SK-N-SH (cell line): ENCODE results near the gene ADAP1. TPM values are rescaled to one million over a fixed set of nuclear protein-coding genes. Genes with fewer than 3 reads are reported as not detected.

Experiments
- CTCF ChIA-PET: fragments of 300-600, 350-600 bp; formaldehyde crosslinking; extraction: SDS; loops from one replicate; lab custom pipeline; 2021; lab: Yijun Ruan, JAX
- POLR2A ChIA-PET: fragments of 350-600 bp; sonication (Branson Sonifier 250); formaldehyde crosslinking; extraction: SDS; loops from one replicate; lab custom pipeline; 2020; ENCODE audit warnings: antibody characterized with exemption, inconsistent platforms; lab: Yijun Ruan, JAX
- DNase-seq: peaks from one replicate; pipeline ENCODE4 v3.0.0; 2012
- H2AFZ ChIP-seq: fragments of 200-600 bp; sonication (generic); 2 replicates; pipeline ENCODE4 v1.8.1; 2016; ENCODE audit warnings: antibody characterized with exemption, mild to moderate bottlenecking, low read depth
- H3F3A ChIP-seq: fragments of 200-600 bp; sonication (generic); replicated peaks from 2 replicates; pipeline ENCODE3; 2016; ENCODE audit warnings: antibody characterized with exemption, mild to moderate bottlenecking; ENCODE audit not compliant: insufficient read depth
- H3K27ac ChIP-seq, 2 experiments: fragments of 200-500 bp in 1 of 2; fragments of 200-600 bp in 1 of 2; sonication (Bioruptor generic) in 1 of 2; sonication (generic), shearing (Covaris generic) in 1 of 2; 2 replicates each; pipeline versions ENCODE4 v1.5.1 to v1.6.1; 2014 to 2016; ENCODE audit warnings: low read depth in 2 of 2, inconsistent platforms in 1 of 2, low read length in 1 of 2, mild to moderate bottlenecking in 1 of 2, mixed read lengths in 1 of 2
- H3K27me3 ChIP-seq: fragments of 200-600 bp; sonication (generic), shearing (Covaris generic); 2 replicates; pipeline ENCODE4 v1.6.1; 2016; ENCODE audit warnings: mixed run types; ENCODE audit not compliant: insufficient read depth
- H3K36me3 ChIP-seq, 2 experiments: fragments of 200-500 bp in 1 of 2; fragments of 200-600 bp in 1 of 2; sonication (Bioruptor generic) in 1 of 2; sonication (generic) in 1 of 2; replicated peaks in 1 of 2; 2 replicates each; pipeline versions ENCODE3 to v1.5.1; 2014 to 2016; ENCODE audit warnings: low read length in 1 of 2, mild to moderate bottlenecking in 1 of 2; ENCODE audit not compliant: insufficient read depth in 2 of 2, control insufficient read depth in 1 of 2
- H3K4me1 ChIP-seq, 2 experiments: fragments of 200-500 bp in 1 of 2; fragments of 200-600 bp in 1 of 2; sonication (Bioruptor generic) in 1 of 2; sonication (generic), shearing (Covaris generic) in 1 of 2; 2 replicates each; pipeline versions ENCODE4 v1.5.1 to v1.6.1; 2014 to 2016; ENCODE audit warnings: low read depth in 1 of 2, low read length in 1 of 2, mixed run types in 1 of 2; ENCODE audit not compliant: insufficient read depth in 2 of 2, control insufficient read depth in 1 of 2
- H3K4me2 ChIP-seq: fragments of 200-600 bp; sonication (generic), shearing (Covaris generic); 2 replicates; pipeline ENCODE4 v1.6.1; 2017; ENCODE audit warnings: mixed run types
- H3K4me3 ChIP-seq, 2 experiments: fragments of 200-500 bp in 1 of 2; fragments of 200-600 bp in 1 of 2; sonication (Bioruptor generic) in 1 of 2; sonication (generic), shearing (Covaris generic) in 1 of 2; 2 replicates each; pipeline versions ENCODE4 v1.5.1 to v1.8.1; 2014 to 2016; ENCODE audit warnings: low read depth in 2 of 2, inconsistent platforms in 1 of 2, low read length in 1 of 2, mild to moderate bottlenecking in 1 of 2, mixed read lengths in 1 of 2, moderate library complexity in 1 of 2
- H3K79me2 ChIP-seq: fragments of 200-600 bp; sonication (generic); 2 replicates; pipeline ENCODE4 v1.8.1; 2017; ENCODE audit warnings: mild to moderate bottlenecking; ENCODE audit not compliant: insufficient read depth
- H3K9ac ChIP-seq: fragments of 200-600 bp; sonication (generic); 2 replicates; pipeline ENCODE4 v1.6.1; 2017; ENCODE audit warnings: mixed run types
- H3K9me2 ChIP-seq: fragments of 200-600 bp; sonication (generic); 2 replicates; pipeline ENCODE4 v1.6.1; 2017; ENCODE audit warnings: mixed run types
- H3K9me3 ChIP-seq: fragments of 200-600 bp; sonication (generic); 2 replicates; pipeline ENCODE4 v1.6.1; 2017; ENCODE audit warnings: mixed run types, mild to moderate bottlenecking, moderate library complexity
- H4K20me1 ChIP-seq: fragments of 200-600 bp; sonication (generic); 2 replicates; pipeline ENCODE4 v1.6.1; 2017; ENCODE audit warnings: mild to moderate bottlenecking, mixed run types; ENCODE audit not compliant: insufficient read depth
- CHD2 ChIP-seq: fragments of 150-350 bp; IDR thresholded peaks from 2 replicates; pipeline ENCODE4 v1.6.1; 2018; ENCODE audit warnings: low read length; ENCODE audit not compliant: partially characterized antibody
- ELF1 ChIP-seq: IDR thresholded peaks from 2 replicates; pipeline ENCODE4 v1.4.0; 2012
- EZH2phosphoT487 ChIP-seq: fragments of 200-600 bp; sonication (generic); IDR thresholded peaks from 2 replicates; pipeline ENCODE4 v1.6.1; 2017; ENCODE audit warnings: low read depth, mixed run types, mild to moderate bottlenecking, antibody characterized with exemption, moderate library complexity, borderline replicate concordance
- FOSL2 ChIP-seq: IDR thresholded peaks from 2 replicates; pipeline ENCODE4 v1.4.0; 2012; ENCODE audit warnings: low read depth, mild to moderate bottlenecking, moderate library complexity, borderline replicate concordance
- FOXJ3 ChIP-seq: sonication (generic); formaldehyde crosslinking; IDR thresholded peaks from 2 replicates; pipeline ENCODE4 v1.5.1; 2020; ENCODE audit warnings: mild to moderate bottlenecking, missing genetic modification reagents
- FOXM1 ChIP-seq: IDR thresholded peaks from 2 replicates; pipeline ENCODE4 v1.4.0; 2012; ENCODE audit warnings: low read depth, mild to moderate bottlenecking
- IRF3 ChIP-seq: fragments of 150-350 bp; IDR thresholded peaks from 2 replicates; pipeline ENCODE4 v1.6.1; 2016; ENCODE audit warnings: mild to moderate bottlenecking, low read depth, low read length
- JUND ChIP-seq: IDR thresholded peaks from 2 replicates; pipeline ENCODE4 v1.4.0; 2012
- NFIC ChIP-seq: IDR thresholded peaks from 2 replicates; pipeline ENCODE4 v1.4.0; 2012; ENCODE audit warnings: borderline replicate concordance
- PBX3 ChIP-seq: IDR thresholded peaks from 2 replicates; pipeline ENCODE4; 2012
- RXRA ChIP-seq: IDR thresholded peaks from 2 replicates; pipeline ENCODE4 v1.4.0; 2012; ENCODE audit warnings: low read depth, mild to moderate bottlenecking, borderline replicate concordance
- TAF1 ChIP-seq: IDR thresholded peaks from 2 replicates; pipeline ENCODE4 v1.6.1; 2012; ENCODE audit warnings: low read depth, mild to moderate bottlenecking, low read length, moderate library complexity, borderline replicate concordance
- TCF12 ChIP-seq: IDR thresholded peaks from 2 replicates; pipeline ENCODE4 v1.4.0; 2012
- USF2 ChIP-seq: fragments of 150-350 bp; IDR thresholded peaks from 2 replicates; pipeline ENCODE4 v1.6.1; 2017; ENCODE audit warnings: antibody characterized with exemption, low read length, low read depth, borderline replicate concordance
- YY1 ChIP-seq: IDR thresholded peaks from 2 replicates; pipeline ENCODE4 v1.4.0; 2012; ENCODE audit warnings: low read depth, mild to moderate bottlenecking
- ZBTB33 ChIP-seq: IDR thresholded peaks from 2 replicates; pipeline ENCODE4 v1.4.0; 2012; ENCODE audit warnings: low read depth, borderline replicate concordance
- WGBS: methylation state at CpG from one replicate; pipeline ENCODE4 v1.1.6; 2017; ENCODE audit warnings: low lambda C conversion rate; 5-methylcytosine and 5-hydroxymethylcytosine counted together
- polyA plus RNA-seq, 3 experiments: library from polyadenylated mRNA; depleted of rRNA; stranded (reverse); fragments of >200 nt; gene quantifications; 2 replicates each; pipeline ENCODE4 v1.2.3, GENCODE V29; 2012

The ADAP1 gene
- polyA plus RNA-seq, 1 of the 3 experiments (the other 2 are of a cell fraction): 3.2 TPM

- Histone ChIP-seq H3K36me3 (no peaks in the 10 kb centered on the region), H3K9me2 (no peaks in the 10 kb centered on the region), H3K9me3 (no peaks in the 10 kb centered on the region), H3K79me2 (no peaks in the 10 kb centered on the region), H3F3A (no peaks in the 10 kb centered on the region), H2AFZ (no peak overlapping the region), H4K20me1 (no peaks in the 10 kb centered on the region), H3K27me3 (no peaks in the 10 kb centered on the region), H3K27ac (no peak overlapping the region), H3K4me2 (no peak overlapping the region), H3K4me3 (no peak overlapping the region), H3K4me1 (peaks cover 0 to 5% of the 10 kb centered on the region in 2 experiments; a peak in 1 of 4 replicates), H3K9ac (no peak overlapping the region)
- DNase-seq: no peak
- ChIA-PET POLR2A (no interaction called here), CTCF (interaction anchor here (1.6 to 4.0 kb wide), 3 partner anchors 13 to 42 kb away, joined by 4 to 28 read pairs (median 4); partner anchors contain the start of gene ADAP1)
- TF ChIP-seq FOXM1: no peak
- no peak for TF ChIP-seq TCF12
- no peak for TF ChIP-seq NFIC
- no peak for TF ChIP-seq FOXJ3
- TF ChIP-seq USF2: no peak
- no peak for TF ChIP-seq RXRA
- TF ChIP-seq YY1: no peak
- no peak for TF ChIP-seq FOSL2
- no peak for TF ChIP-seq CHD2
- no peak for TF ChIP-seq ELF1
- 81% methylated on average over 25 of the region's 29 CpGs for WGBS
Measured at GRCh38 chr7:922334-923107, 32.0 kb downstream of the ADAP1 start.

GRCh38 chr7:921581-922333, 32.7 kb downstream of the ADAP1 start:
- H3K4me1 ChIP-seq: peaks cover 2 to 5% of the 10 kb centered on the region in 2 experiments; a peak in 2 of 4 replicates
- DNase-seq: no peak
- H3K27ac ChIP-seq: no peak overlapping the region
- H3K9me2 ChIP-seq: no peaks in the 10 kb centered on the region
- no peaks in the 10 kb centered on the region for H3K36me3 ChIP-seq
- no peaks in the 10 kb centered on the region for H4K20me1 ChIP-seq
- H3K4me2 ChIP-seq: no peak overlapping the region
- CTCF ChIA-PET: interaction anchor here (0.6 to 4.0 kb wide), 4 partner anchors 12 to 445 kb away, joined by 3 to 28 read pairs (median 4); partner anchors contain the start of gene ADAP1
- H3K9me3 ChIP-seq: no peaks in the 10 kb centered on the region
- TF ChIP-seq ZBTB33 (no peak), JUND (no peak), EZH2phosphoT487 (no peak), PBX3 (no peak), TAF1 (no peak), NFIC (no peak), YY1 (no peak), IRF3 (no peak), FOSL2 (no peak)
- TF ChIP-seq, all 33 proteins: peak for 0
- 78% methylated on average over 17 of the region's 36 CpGs for WGBS
- H3K27me3 ChIP-seq: no peaks in the 10 kb centered on the region
- H3F3A ChIP-seq: no peaks in the 10 kb centered on the region
- no peak overlapping the region for H3K9ac ChIP-seq
- H3K79me2 ChIP-seq: no peaks in the 10 kb centered on the region
- POLR2A ChIA-PET: no interaction called here
- no peak overlapping the region for H2AFZ ChIP-seq
- no peak overlapping the region for H3K4me3 ChIP-seq
